Measurements from ENCODE around the gene BCL2A1.
"Not testable (repeated sequence)": the region's sequence is repeated elsewhere in the genome, so short reads cannot be mapped to it uniquely, and the experiment has no call there.

BCL2A1 gene

GRCh38 chr15:79970624-79971434 is at the start of gene BCL2A1:
Gene BCL2A1, minus strand, starts transcription at chr15:79971196. Its CDS starts 77 bp downstream, at chr15:79971119.
- DNase-seq (ENCODE audit: low read depth in 3 of 3), result peak; percentile 40 to 55 (median 52)

DNA sequence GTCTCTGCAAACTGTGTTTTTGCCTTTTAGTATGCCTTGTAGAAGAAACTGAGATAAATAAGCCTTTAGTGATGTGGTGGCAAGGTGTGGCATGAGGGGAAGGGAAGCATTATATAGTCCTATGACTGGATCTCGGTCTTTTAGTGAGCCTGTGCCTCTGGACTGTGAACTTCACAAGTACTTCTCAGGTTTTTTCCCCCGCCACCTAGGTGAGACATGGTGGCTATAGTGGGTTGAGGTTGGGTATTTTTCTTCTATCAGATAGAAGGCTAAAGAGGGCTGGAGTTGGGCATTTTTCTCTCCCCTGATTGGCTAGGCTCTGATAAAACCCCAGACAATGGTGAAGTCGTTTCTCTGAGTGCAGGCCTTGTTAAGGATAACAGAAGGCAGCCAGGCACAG is 49.7 kb upstream of the BCL2A1 start:
- DNase-seq (ENCODE audit: low read depth in 3 of 3), result no peak

DNA sequence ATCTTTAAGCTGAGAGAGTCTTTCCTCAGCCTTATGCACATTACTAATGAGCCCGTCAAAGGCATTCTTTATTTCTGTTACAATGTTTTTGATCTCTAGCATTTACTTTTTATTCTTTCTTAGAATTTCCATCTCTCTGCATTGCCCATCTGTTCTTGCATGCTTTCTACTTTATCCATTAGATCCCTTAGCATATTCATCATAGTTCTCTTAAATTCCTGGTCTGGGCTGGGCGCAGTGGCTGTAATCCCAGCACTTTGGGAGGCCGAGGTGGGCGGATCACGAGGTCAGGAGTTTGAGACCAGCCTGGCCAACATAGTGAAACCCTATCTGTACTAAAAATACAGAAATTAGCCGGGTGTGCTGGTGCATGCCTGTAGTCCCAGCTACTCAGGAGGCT is 49.2 kb upstream of the BCL2A1 start:
- DNase-seq (ENCODE audit: low read depth in 3 of 3), result not testable (repeated sequence)

DNA sequence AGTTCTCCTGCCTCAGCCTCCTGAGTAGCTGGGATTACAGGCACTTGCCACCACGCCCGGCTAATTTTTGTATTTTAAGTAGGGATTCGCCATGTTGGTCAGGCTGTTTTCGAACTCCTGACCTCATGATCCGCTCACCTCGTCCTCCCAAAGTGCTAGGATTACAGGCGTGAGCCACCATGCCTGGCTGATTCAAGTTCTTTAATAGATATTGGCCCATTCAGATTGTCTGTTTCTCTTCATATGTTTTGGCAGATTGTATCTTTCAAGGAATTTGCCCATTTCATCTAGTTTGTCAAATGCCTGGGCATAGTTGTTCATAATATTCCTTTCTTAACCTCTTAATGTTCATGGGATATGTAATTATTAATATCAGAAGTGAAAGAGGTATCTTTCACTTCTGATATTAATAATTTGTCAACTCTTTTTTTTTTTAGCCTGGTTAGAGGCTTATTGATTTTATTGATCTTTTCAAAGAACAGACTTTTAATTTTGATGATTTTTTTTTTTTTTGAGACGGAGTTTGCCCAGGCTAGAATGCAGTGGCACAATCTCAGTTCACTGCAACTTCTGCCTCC is 48.3 kb upstream of the BCL2A1 start:
- DNase-seq (ENCODE audit: low read depth in 3 of 3), result no peak

DNA sequence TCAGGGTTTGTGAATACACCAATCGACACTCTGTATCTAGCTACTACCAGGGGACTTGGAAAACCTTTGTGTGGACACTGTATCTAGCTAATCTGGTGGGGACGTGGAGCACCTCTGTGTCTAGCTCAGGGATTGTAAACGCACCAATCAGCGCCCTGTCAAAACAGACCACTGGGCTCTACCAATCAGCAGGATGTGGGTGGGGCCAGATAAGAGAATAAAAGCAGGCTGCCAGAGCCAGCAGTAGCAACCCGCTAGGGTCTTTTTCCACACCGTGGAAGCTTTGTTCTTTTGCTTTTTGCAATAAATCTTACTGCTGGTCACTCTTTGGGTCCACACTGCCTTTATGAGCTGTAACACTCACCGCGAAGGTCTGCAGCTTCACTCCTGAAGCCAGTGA is 46.1 kb upstream of the BCL2A1 start:
- not testable (repeated sequence) for DNase-seq (ENCODE audit: low read depth in 3 of 3)

DNA sequence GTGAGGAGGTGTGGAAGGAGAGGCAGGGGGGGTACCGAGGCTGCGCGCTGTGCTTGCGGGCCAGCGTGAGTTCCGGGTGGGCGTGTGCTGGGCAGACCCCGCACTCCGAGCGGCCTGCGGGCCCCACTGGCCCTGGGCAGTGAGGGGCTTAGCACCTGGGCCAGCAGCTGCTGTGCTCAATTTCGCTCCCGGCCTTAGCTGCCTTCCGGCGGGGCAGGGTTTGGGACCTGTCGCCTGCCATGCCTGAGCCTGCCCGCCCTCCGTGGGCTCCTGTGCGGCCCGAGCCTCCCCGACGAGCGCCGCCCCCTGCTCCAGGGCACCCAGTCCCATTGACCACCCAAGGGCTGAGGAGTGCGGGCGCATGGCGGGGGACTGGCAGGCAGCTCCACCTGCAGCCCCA is 45.5 kb upstream of the BCL2A1 start:
- not testable (repeated sequence) for DNase-seq (ENCODE audit: low read depth in 3 of 3)

GRCh38 chr15:80015156-80015555 is 44.2 kb upstream of the BCL2A1 start:
- DNase-seq (ENCODE audit: low read depth in 3 of 3), result no peak

DNA sequence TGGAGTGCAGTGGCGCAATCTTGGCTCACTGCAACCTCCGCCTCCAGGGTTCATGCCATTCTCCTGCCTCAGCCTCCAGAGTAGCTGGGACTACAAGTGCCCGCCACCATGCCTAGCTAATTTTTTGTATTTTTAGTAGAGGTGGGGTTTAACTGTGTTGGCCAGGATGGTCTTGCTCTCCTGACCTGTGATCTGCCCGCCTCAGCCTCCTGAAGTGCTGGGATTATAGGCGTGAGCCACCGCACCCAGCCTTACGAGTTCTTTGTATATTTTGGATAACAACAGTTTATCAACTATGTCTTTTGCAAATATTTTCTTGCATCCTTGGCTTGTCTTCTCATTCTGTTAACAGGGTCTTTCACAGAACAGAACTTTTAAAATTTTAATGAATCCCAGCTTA is 43.2 kb upstream of the BCL2A1 start:
- not testable (repeated sequence) for DNase-seq (ENCODE audit: low read depth in 3 of 3)

GRCh38 chr15:80012060-80012726 is 41.2 kb upstream of the BCL2A1 start:
- DNase-seq (ENCODE audit: low read depth in 3 of 3), result no peak

DNA sequence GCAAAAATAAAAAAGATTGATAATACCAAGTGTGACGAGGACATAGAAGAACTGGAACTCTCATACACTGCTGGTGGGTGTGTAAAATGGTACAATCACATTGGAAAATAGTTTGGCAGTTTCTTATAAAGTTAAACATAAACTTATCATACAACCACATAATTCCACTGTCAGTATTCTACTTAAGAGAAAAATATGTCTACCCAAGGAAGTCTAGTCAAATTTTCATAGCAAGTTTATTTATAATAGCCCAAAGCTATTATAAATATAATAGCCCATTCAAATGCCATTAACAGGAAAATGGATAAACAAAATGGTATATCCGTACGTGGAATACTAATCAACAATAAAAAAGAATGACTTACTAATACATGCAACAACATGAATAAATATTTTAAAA is 40.6 kb upstream of the BCL2A1 start:
- no peak for DNase-seq (ENCODE audit: low read depth in 3 of 3)

- DNase-seq (ENCODE audit: low read depth in 3 of 3), result not testable (repeated sequence)
Observed at GRCh38 chr15:80011041-80011523, 40.1 kb upstream of the BCL2A1 start.

- no peak for DNase-seq (ENCODE audit: low read depth in 3 of 3)
Observed at GRCh38 chr15:80010131-80010673, 39.2 kb upstream of the BCL2A1 start.

DNA sequence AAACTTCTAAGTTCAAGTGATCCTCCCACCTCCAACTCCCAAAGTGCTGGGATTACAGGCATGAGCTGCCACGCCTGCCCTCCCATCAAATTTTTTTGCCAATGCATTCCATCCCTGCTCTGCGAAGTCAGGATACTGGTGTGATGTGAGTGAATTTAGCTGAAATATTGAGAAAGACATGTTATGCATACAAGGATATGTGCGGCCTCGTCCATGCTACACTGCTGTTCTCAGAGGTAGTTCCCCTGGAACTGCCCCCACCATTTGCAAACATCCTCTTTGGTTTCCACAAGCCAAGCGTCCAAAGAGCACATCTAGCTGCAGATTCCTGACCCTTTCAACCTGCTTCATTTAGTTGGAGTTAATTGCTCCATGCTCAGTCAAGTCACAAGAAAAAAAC is 36.5 kb upstream of the BCL2A1 start:
- no peak for DNase-seq (ENCODE audit: low read depth in 3 of 3)

DNA sequence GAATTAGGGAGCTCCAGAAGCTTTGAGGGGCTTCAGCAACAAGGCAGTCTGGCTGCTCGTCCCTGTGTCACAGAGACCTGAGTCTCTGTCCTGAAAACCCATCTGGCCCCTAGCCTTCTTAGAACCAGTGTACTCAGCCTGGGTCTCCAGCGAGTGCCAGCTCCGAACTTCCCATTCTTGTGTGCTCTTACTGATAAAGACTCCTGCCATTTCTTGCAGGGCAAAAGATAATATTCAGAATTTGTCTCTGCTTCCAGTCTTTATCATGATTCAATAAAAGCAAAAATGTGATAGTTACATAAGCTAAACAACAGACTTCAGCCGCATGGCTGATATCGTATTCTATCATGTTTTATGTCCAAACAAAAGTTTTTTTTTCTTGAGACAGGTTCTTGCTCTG is 36.0 kb upstream of the BCL2A1 start:
- DNase-seq (ENCODE audit: low read depth in 3 of 3), result no peak

- DNase-seq (ENCODE audit: low read depth in 3 of 3), result no peak
Observed at GRCh38 chr15:80003934-80004472, 33.0 kb upstream of the BCL2A1 start.

- DNase-seq (ENCODE audit: low read depth in 3 of 3), result no peak
Observed at GRCh38 chr15:80003171-80003570, 32.2 kb upstream of the BCL2A1 start.

DNA sequence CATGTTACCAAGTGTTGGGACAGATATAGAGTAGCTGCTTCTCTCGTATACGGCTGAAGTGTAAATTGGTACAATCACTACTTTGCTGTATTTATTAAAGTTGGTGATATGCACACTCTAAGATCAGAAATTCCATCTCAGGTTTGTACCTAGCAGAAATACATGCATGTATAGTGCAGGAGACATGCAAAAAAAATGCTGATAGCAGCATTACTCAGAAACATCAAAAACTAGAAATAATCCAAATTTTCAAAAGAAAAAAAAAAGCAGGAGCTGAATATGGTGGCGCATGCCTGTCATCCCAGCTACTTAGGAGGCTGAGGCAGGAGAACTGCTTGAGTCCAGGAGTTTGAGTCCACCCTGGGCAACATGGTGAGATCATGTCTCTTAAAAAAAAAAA is 31.3 kb upstream of the BCL2A1 start:
- DNase-seq (ENCODE audit: low read depth in 3 of 3), result no peak

GRCh38 chr15:79994615-79995014 is 23.6 kb upstream of the BCL2A1 start:
- no peak for DNase-seq (ENCODE audit: low read depth in 3 of 3)

DNA sequence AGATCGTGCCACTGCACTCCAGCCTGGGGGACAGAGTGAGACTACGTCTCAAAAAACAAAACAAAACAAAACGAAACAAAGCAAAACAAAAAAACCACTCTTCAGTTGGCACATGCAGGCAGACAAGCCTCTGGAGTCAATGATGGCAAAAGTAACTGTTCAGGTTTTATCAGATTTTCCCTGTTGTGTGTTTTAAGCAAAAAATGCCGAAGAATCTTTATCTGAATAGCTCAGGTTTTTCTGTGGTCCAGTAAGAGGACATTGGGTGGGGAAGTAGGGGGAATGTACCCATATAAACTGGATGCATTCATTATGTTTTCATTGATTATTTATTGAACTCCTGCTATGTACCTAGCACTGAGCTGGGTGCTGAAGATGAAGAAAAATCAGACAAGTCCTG is 20.8 kb upstream of the BCL2A1 start:
- no peak for DNase-seq (ENCODE audit: low read depth in 3 of 3)

DNA sequence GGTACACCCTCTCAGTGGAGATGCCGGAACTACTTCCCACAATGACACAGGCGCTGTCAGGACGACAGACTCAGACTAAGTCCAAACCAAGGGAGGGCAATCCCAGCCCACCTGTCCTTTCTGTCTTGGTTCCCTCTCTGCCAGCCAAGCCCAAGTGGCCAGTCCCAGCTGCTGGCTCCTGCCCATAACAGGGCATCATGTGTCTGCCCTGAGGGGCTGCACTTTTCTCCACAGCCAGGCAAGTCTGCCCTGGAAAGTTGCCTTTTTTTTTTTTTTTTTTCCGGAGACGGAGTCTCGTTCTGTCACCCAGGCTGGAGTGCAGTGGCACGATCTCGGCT is 20.0 kb upstream of the BCL2A1 start:
- no peak for DNase-seq (ENCODE audit: low read depth in 3 of 3)

DNA sequence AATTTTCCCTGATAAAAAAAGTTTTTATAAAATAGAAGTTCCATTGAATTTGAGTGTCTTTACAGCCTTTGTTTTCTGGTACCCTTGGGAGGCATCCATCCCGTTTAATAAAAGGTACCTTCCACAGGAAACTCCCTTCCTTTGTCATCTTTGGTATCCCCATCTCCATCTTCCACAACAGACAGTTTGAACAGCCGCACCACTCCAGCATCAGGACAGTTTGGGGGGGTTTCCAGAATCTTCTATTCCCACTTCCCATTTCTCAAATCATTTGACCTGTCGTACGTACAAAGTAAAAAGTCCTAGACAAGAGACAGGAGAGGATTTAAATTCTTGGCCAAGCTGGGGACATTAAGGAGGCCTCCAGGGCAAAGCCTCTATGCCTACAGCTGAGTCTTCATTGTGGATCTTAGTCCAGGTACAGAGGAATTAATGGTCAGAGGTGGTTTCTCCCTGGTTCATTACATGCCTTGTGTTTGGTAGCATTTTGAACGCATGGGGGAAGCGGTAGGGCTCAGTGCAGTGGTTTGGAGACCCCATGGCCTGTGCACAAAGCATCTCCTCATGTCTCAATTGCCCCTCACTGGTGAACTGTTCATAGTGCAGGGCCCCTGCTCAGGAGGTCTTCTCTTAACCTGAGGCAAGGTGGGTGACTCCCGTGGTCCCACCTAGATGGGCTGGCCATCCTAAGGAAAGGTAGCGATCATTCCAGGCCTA is 19.4 kb upstream of the BCL2A1 start:
- no peak for DNase-seq (ENCODE audit: low read depth in 3 of 3)

DNA sequence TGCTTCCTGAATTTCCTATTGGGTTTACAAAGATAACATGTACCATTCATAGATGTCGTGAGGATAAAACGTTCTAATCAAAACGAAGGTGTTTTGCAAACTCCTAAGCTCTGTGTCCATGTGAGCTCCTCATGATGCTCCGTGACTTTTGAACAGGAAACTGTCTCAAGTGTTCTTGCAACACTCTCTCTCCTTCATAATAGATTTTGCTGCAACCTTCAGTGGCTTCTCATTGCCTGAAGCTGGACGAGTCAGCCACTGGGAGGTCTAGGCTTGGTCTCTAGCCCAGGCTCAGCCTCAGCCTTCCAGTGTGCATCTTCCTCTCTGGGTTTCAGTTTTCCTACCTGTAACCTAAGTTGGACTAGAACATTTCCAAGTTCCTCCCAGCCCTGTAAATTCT is 18.7 kb upstream of the BCL2A1 start:
- no peak for DNase-seq (ENCODE audit: low read depth in 3 of 3)

All from stimulated activated CD4-positive, alpha-beta T cell treated with anti-CD3 and anti-CD28 coated beads, TNF-alpha, amount 100 ng/mL, for 48 hours (primary cell).